Activated CD4-positive, alpha-beta T cell treated with anti-CD3 and anti-CD28 coated beads for 36 hours (primary cell): ENCODE data around the gene SHC4. TPM values are rescaled to one million over a fixed set of nuclear protein-coding genes. Genes with fewer than 3 reads are reported as not detected.
A peak's percentile ranks its signal among the peaks of the same experiment; 100 is the strongest.

Experiments used
- ATAC-seq: fragments of 200-7000 bp; cut with Tn5 transposase; one replicate; pipeline ENCODE4 v1.10.0; 2021; ENCODE audit warnings: mild to moderate bottlenecking, moderate library complexity
- CTCF ChIA-PET: fragments of 350-600 bp; sonication (Branson Sonifier 250); formaldehyde crosslinking; loops from one replicate; lab custom pipeline; 2021; ENCODE audit warnings: antibody characterized with exemption; lab: Charles Lee
- POLR2A ChIA-PET: fragments of 350-600 bp; sonication (Branson Sonifier 250); formaldehyde crosslinking; loops from one replicate; lab custom pipeline; 2021; ENCODE audit warnings: antibody characterized with exemption, inconsistent platforms; lab: Charles Lee
- DNase-seq: peaks from one replicate; pipeline ENCODE4 v3.0.0-alpha.2; 2020
- H3K27ac Mint-ChIP-seq: one replicate; pipeline ENCODE4 v1.8.0; 2021; ENCODE audit warnings: mixed read lengths
- H3K27me3 Mint-ChIP-seq: one replicate; pipeline ENCODE4 v1.8.0; 2021; ENCODE audit warnings: mixed read lengths
- H3K36me3 Mint-ChIP-seq: one replicate; pipeline ENCODE4 v1.8.0; 2021; ENCODE audit warnings: low read depth, mixed read lengths
- H3K4me1 Mint-ChIP-seq: one replicate; pipeline ENCODE4 v1.8.0; 2021; ENCODE audit warnings: mixed read lengths
- H3K4me3 Mint-ChIP-seq: one replicate; pipeline ENCODE4 v1.8.0; 2021; ENCODE audit warnings: mild to moderate bottlenecking, moderate library complexity, mixed read lengths
- H3K9me3 Mint-ChIP-seq: one replicate; pipeline ENCODE4 v1.8.0; 2021; ENCODE audit warnings: low read depth, mixed read lengths
- intact Hi-C, 2 experiments: fragments of 100-400 bp; cut with DNase I in 1 of 2; cut with micrococcal nuclease in 1 of 2; formaldehyde crosslinking; loops; one replicate each; pipeline versions ENCODE4 v1.14.2 to v1.15.1; 2022 to 2024; cut with DNase I, micrococcal nuclease
- total RNA-seq, 2 experiments: library from RNA; stranded (reverse); gene quantifications; one replicate each; pipeline ENCODE4 v1.2.3, GENCODE V29; 2021

The SHC4 gene
- total RNA-seq, 2 experiments from 2014 or later: 1.4 TPM

- Mint-ChIP-seq H3K27ac (peak overlapping the region; percentile 27), H3K36me3 (peaks cover 4% of the 10 kb centered on the region), H3K9me3 (no peaks in the 10 kb centered on the region), H3K27me3 (no peaks in the 10 kb centered on the region), H3K4me3 (peak overlapping the region; percentile 79), H3K4me1 (peaks cover 20% of the 10 kb centered on the region)
- ATAC-seq (no peak), DNase-seq (no peak)
- POLR2A ChIA-PET: interaction anchor here (0.5 to 1.1 kb wide), 5 partner anchors 67 to 359 kb away, joined by 3 to 8 read pairs (median 3); partner anchors contain the start of genes COPS2, EID1, GALK2 and SECISBP2L
- CTCF ChIA-PET: interaction anchor here (0.6 to 1.6 kb wide), 13 partner anchors 9 to 476 kb away, joined by 3 to 8 read pairs (median 4); partner anchors contain the start of gene SECISBP2L
- intact Hi-C loops: loop anchor here (1.0 to 5.0 kb wide), 11 partner anchors 67 to 1613 kb away; partner anchors contain the start of genes COPS2 (in 2 of the 2), EID1 (in 2 of the 2), SECISBP2L (in 2 of the 2) and FAM227B (in 1 of the 2)
Observed at GRCh38 chr15:48811325-48811958, 152.3 kb downstream of the SHC4 start.

- intact Hi-C loops: loop anchor here (1.0 to 5.0 kb wide), 11 partner anchors 68 to 1614 kb away; partner anchors contain the start of genes COPS2 (in 2 of the 2), EID1 (in 2 of the 2), SECISBP2L (in 2 of the 2) and FAM227B (in 1 of the 2)
- ChIA-PET CTCF (interaction anchor here (0.5 to 2.0 kb wide), 14 partner anchors 9 to 659 kb away, joined by 3 to 8 read pairs (median 4); partner anchors contain the start of gene SECISBP2L), POLR2A (interaction anchor here (0.5 to 1.1 kb wide), 5 partner anchors 67 to 359 kb away, joined by 3 to 8 read pairs (median 3); partner anchors contain the start of genes COPS2, EID1, GALK2 and SECISBP2L)
Observed at GRCh38 chr15:48810414-48811324, 153.1 kb downstream of the SHC4 start, which contains the start of gene CEP152. Gene CEP152 (minus strand): TSS chr15:48811069. CDS start chr15:48805649, 5,420 bp downstream.

GRCh38 chr15:48806151-48806550 is 157.6 kb downstream of the SHC4 start:
- POLR2A ChIA-PET: interaction anchor here (0.5 to 0.9 kb wide), 3 partner anchors 16 to 216 kb away, joined by 3 to 6 read pairs (median 3); no protein-coding TSS in a partner anchor
- Mint-ChIP-seq H3K9me3 (no peaks in the 10 kb centered on the region), H3K36me3 (peaks cover 31% of the 10 kb centered on the region), H3K27ac (no peak overlapping the region), H3K4me3 (no peak overlapping the region), H3K27me3 (no peaks in the 10 kb centered on the region), H3K4me1 (peaks cover 32% of the 10 kb centered on the region)
- ATAC-seq (no peak), DNase-seq (no peak)
- intact Hi-C loops: no loop called here
- CTCF ChIA-PET: no interaction called here

More at GRCh38 chr15:48810414-48811324, 153.1 kb downstream of the SHC4 start, which contains the start of gene CEP152:
- Mint-ChIP-seq H3K9me3 (no peaks in the 10 kb centered on the region), H3K36me3 (peaks cover 5% of the 10 kb centered on the region), H3K4me1 (peaks cover 24% of the 10 kb centered on the region), H3K27me3 (no peaks in the 10 kb centered on the region), H3K4me3 (peak within 1 kb of the TSS; percentile 79), H3K27ac (peak within 1 kb of the TSS; percentile 95)
- DNase-seq (peak; percentile 98), ATAC-seq (peak; percentile 97)

GRCh38 chr15:48805591-48805990 is 158.1 kb downstream of the SHC4 start:
- intact Hi-C loops: no loop called here
- ATAC-seq (no peak), DNase-seq (no peak)
- peaks cover 32% of the 10 kb centered on the region for H3K36me3 Mint-ChIP-seq
- H3K9me3 Mint-ChIP-seq: no peaks in the 10 kb centered on the region
- H3K4me3 Mint-ChIP-seq: no peak overlapping the region
- POLR2A ChIA-PET: interaction anchor here (0.7 to 0.9 kb wide), 2 partner anchors 15 to 217 kb away, joined by 3 to 6 read pairs; no protein-coding TSS in a partner anchor
- H3K27ac Mint-ChIP-seq: no peak overlapping the region
- H3K4me1 Mint-ChIP-seq: peaks cover 34% of the 10 kb centered on the region
- CTCF ChIA-PET: no interaction called here
- H3K27me3 Mint-ChIP-seq: no peaks in the 10 kb centered on the region

GRCh38 chr15:48803877-48804276 is 159.8 kb downstream of the SHC4 start:
- no peaks in the 10 kb centered on the region for H3K9me3 Mint-ChIP-seq
- intact Hi-C loops: no loop called here

GRCh38 chr15:48802867-48803266 is 160.9 kb downstream of the SHC4 start:
- peak; percentile 86 for ATAC-seq

More at GRCh38 chr15:48803877-48804276, 159.8 kb downstream of the SHC4 start:
- ATAC-seq (no peak), DNase-seq (no peak)
- Mint-ChIP-seq H3K27me3 (no peaks in the 10 kb centered on the region), H3K36me3 (peaks cover 34% of the 10 kb centered on the region), H3K4me3 (no peak overlapping the region), H3K27ac (no peak overlapping the region), H3K4me1 (peaks cover 30% of the 10 kb centered on the region)
- CTCF ChIA-PET: interaction anchor here (0.6 kb wide), 1 partner anchor 1407 kb away, joined by 3 read pairs; no protein-coding TSS in a partner anchor
- POLR2A ChIA-PET: no interaction called here

GRCh38 chr15:48802257-48802656 is 161.5 kb downstream of the SHC4 start:
- Mint-ChIP-seq H3K9me3 (no peaks in the 10 kb centered on the region), H3K36me3 (peaks cover 38% of the 10 kb centered on the region), H3K27ac (no peak overlapping the region), H3K4me1 (peaks cover 31% of the 10 kb centered on the region), H3K4me3 (no peak overlapping the region), H3K27me3 (no peaks in the 10 kb centered on the region)
- intact Hi-C loops: no loop called here
- ChIA-PET CTCF (interaction anchor here (0.6 to 1.4 kb wide), 5 partner anchors 10 to 719 kb away, joined by 3 read pairs; no protein-coding TSS in a partner anchor), POLR2A (interaction anchor here (0.7 kb wide), 1 partner anchor 12 kb away, joined by 3 read pairs; no protein-coding TSS in a partner anchor)
- DNase-seq (no peak), ATAC-seq (peak; percentile 44)

More at GRCh38 chr15:48802867-48803266, 160.9 kb downstream of the SHC4 start:
- H3K27me3 Mint-ChIP-seq: no peaks in the 10 kb centered on the region
- H3K27ac Mint-ChIP-seq: no peak overlapping the region
- ChIA-PET CTCF (interaction anchor here (0.6 to 1.2 kb wide), 3 partner anchors 9 to 719 kb away, joined by 3 read pairs; no protein-coding TSS in a partner anchor), POLR2A (no interaction called here)
- no peak for DNase-seq
- peaks cover 28% of the 10 kb centered on the region for H3K4me1 Mint-ChIP-seq
- H3K4me3 Mint-ChIP-seq: no peak overlapping the region
- intact Hi-C loops: no loop called here
- peaks cover 34% of the 10 kb centered on the region for H3K36me3 Mint-ChIP-seq
- H3K9me3 Mint-ChIP-seq: no peaks in the 10 kb centered on the region

GRCh38 chr15:48800811-48801455 is 162.8 kb downstream of the SHC4 start:
- Mint-ChIP-seq H3K4me1 (peaks cover 27% of the 10 kb centered on the region), H3K27ac (no peak overlapping the region), H3K36me3 (peaks cover 35% of the 10 kb centered on the region), H3K9me3 (no peaks in the 10 kb centered on the region), H3K4me3 (no peak overlapping the region), H3K27me3 (no peaks in the 10 kb centered on the region)
- POLR2A ChIA-PET: no interaction called here
- intact Hi-C loops: no loop called here
- no peak for ATAC-seq
- CTCF ChIA-PET: interaction anchor here (1.4 to 1.5 kb wide), 2 partner anchors 10 to 175 kb away, joined by 3 to 6 read pairs; partner anchors contain the start of gene CEP152
- DNase-seq: no peak

GRCh38 chr15:48800245-48800644 is 163.5 kb downstream of the SHC4 start:
- Mint-ChIP-seq H3K36me3 (peaks cover 34% of the 10 kb centered on the region), H3K27me3 (no peaks in the 10 kb centered on the region), H3K9me3 (no peaks in the 10 kb centered on the region), H3K4me3 (no peak overlapping the region), H3K27ac (no peak overlapping the region), H3K4me1 (peaks cover 25% of the 10 kb centered on the region)
- ChIA-PET POLR2A (no interaction called here), CTCF (no interaction called here)
- DNase-seq (no peak), ATAC-seq (no peak)
- intact Hi-C loops: no loop called here

- no peaks in the 10 kb centered on the region for H3K9me3 Mint-ChIP-seq
- no peak overlapping the region for H3K27ac Mint-ChIP-seq
- POLR2A ChIA-PET: no interaction called here
- CTCF ChIA-PET: no interaction called here
- no peak overlapping the region for H3K4me3 Mint-ChIP-seq
- peaks cover 27% of the 10 kb centered on the region for H3K4me1 Mint-ChIP-seq
- H3K36me3 Mint-ChIP-seq: peaks cover 20% of the 10 kb centered on the region
- intact Hi-C loops: no loop called here
- DNase-seq (no peak), ATAC-seq (no peak)
- no peaks in the 10 kb centered on the region for H3K27me3 Mint-ChIP-seq
Observed at GRCh38 chr15:48798319-48798718, 165.4 kb downstream of the SHC4 start.
